Gastrocnemius medialis (tissue), 4 donors: ENCODE measurements around the gene NT5C1B.

Source experiments
- POLR2A ChIP-seq, 2 donors: fragments of 450-650 bp; IDR thresholded peaks; one replicate each; pipeline ENCODE4 v1.6.1; 2017; ENCODE audit warnings: antibody characterized with exemption in 2 of 2, mild to moderate bottlenecking in 2 of 2, moderate library complexity in 2 of 2
- TF ChIP-seq, protein P1 (sequence below), 5 experiments: fragments of 450-650 bp in 3 of 5; fragments of 200-600 bp in 2 of 5; sonication (generic) in 2 of 5; IDR thresholded peaks in 4 of 5; conservative IDR thresholded peaks in 1 of 5; 1 replicate in 4 of 5; 2 replicates in 1 of 5; pipeline ENCODE4 v1.5.1; 2016 to 2019; ENCODE audit warnings: antibody characterized with exemption in 5 of 5, mild to moderate bottlenecking in 3 of 5, moderate library complexity in 3 of 5

DNA sequence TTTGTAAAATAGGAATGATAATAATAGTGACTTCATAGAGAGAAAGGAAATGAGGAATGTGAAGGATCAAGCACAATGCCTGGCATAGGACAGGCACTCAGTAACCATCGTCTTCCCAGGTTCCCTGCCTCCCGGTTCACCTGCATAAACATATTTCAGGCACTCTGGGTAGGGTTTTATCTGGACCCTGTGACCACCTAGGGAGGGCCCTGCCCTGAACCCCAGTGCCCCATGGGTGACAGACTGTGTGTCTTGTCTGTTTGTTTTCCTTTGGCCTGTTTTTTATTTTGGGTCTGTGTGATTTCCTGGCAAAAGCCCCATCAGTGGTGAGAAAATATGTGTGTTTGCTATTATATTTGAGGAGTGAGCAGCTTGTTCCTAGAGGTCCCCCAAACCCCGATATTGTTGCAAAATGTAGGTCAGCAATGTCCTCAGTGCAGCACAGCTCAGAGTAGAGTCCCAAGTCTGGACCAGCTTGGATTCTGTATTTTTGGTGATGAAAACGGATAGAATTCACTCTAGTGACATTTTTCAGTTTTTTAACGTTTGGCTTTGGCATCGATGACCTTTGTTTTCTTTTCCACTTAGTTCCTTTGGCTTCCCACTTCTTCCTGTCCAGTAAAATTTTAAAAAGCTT, 9.6 kb upstream of the NT5C1B start:
- TF ChIP-seq POLR2A (IDR thresholded peaks at IDR 0.05), result no peak
- TF ChIP-seq, protein P1, sequence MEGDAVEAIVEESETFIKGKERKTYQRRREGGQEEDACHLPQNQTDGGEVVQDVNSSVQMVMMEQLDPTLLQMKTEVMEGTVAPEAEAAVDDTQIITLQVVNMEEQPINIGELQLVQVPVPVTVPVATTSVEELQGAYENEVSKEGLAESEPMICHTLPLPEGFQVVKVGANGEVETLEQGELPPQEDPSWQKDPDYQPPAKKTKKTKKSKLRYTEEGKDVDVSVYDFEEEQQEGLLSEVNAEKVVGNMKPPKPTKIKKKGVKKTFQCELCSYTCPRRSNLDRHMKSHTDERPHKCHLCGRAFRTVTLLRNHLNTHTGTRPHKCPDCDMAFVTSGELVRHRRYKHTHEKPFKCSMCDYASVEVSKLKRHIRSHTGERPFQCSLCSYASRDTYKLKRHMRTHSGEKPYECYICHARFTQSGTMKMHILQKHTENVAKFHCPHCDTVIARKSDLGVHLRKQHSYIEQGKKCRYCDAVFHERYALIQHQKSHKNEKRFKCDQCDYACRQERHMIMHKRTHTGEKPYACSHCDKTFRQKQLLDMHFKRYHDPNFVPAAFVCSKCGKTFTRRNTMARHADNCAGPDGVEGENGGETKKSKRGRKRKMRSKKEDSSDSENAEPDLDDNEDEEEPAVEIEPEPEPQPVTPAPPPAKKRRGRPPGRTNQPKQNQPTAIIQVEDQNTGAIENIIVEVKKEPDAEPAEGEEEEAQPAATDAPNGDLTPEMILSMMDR (IDR thresholded peaks at IDR 0.05 in 4 of 5, conservative IDR thresholded peaks at IDR 0.05 in 1 of 5), result no peak
